ENCODE measurements around the gene UBR4. TPM values are rescaled to one million over a fixed set of nuclear protein-coding genes. Genes with fewer than 3 reads are reported as not detected.

Gene UBR4
- total and polyA plus RNA-seq, 2 of the 8 experiments (the other 6 are each of a cell fraction or from before 2014, with no cell fraction given): 139 to 152 TPM

- FAIRE-seq (no peak), DNase-seq (ENCODE audit: low read depth in 1 of 2, low spot score in 2 of 2) (no peak)
- H3K14ac ChIP-seq (ENCODE audit: insufficient read length): no peak overlapping the region
- no peak overlapping the region for H3K18ac ChIP-seq (ENCODE audit: extremely low read depth, low read length)
- H3K4me2 ChIP-seq (ENCODE audit: insufficient read depth in 1 of 2, low read depth in 2 of 2, low read length in 2 of 2): peak overlapping the region; percentile 90 to 93
- H2BK12ac ChIP-seq (ENCODE audit: low read depth, low read length): no peak overlapping the region
- H3K4me1 ChIP-seq (replicated peaks in 1 of 4; ENCODE audit: control insufficient read depth in 3 of 4, insufficient read depth in 4 of 4, low read length in 3 of 4): peaks cover 0 to 10% (median 6%) of the 10 kb centered on the region in 4 experiments; a peak in 6 of 7 replicates
- H3K79me1 ChIP-seq (ENCODE audit: low read depth, low read length): peaks cover 14% of the 10 kb centered on the region
- peaks cover 5 to 19% of the 10 kb centered on the region in 2 experiments for H4K20me1 ChIP-seq (replicated peaks in 1 of 2; ENCODE audit: control insufficient read depth in 1 of 2, insufficient read depth in 2 of 2, low read length in 2 of 2)
- peaks cover 4% of the 10 kb centered on the region for H3K23me2 ChIP-seq (ENCODE audit: low read depth, low read length)
- H3K9ac ChIP-seq (replicated peaks in 1 of 4; ENCODE audit: extremely low read depth in 1 of 4, low read depth in 3 of 4, low read length in 3 of 4): peak overlapping the region; percentile 95 to 99 (median 97)
- peak overlapping the region; percentile 79 to 97 (median 90) for H3K4me3 ChIP-seq (ENCODE audit: extremely low read depth in 1 of 4, insufficient read depth in 2 of 4, low read depth in 3 of 4, low read length in 4 of 4)
- no peak overlapping the region for H2BK20ac ChIP-seq (ENCODE audit: low read length)
- no peak overlapping the region for H4K5ac ChIP-seq (ENCODE audit: insufficient read length, low read depth, low read length)
- H2BK15ac ChIP-seq (ENCODE audit: low read length): no peak overlapping the region
- H4K8ac ChIP-seq (ENCODE audit: extremely low read depth, insufficient read depth, low read length): no peak overlapping the region
- H2BK5ac ChIP-seq (ENCODE audit: low read depth, low read length): peak overlapping the region; percentile 99; the same call in 1 of the 2 replicates
- CTCF ChIA-PET (ENCODE audit: partially characterized antibody): interaction anchor here (0.8 to 1.6 kb wide), 7 partner anchors 9 to 447 kb away, joined by 3 to 6 read pairs (median 5); no protein-coding TSS in a partner anchor
- no peak overlapping the region for H4K91ac ChIP-seq (replicated peaks; ENCODE audit: insufficient read length, low read length)
- no peak overlapping the region for H3K56ac ChIP-seq (replicated peaks; ENCODE audit: insufficient read length, low read depth, low read length)
- peak overlapping the region; percentile 97; the same call in 1 of the 2 replicates for H3K27ac ChIP-seq (ENCODE audit: low read depth, low read length)
- H3K9me3 ChIP-seq (ENCODE audit: insufficient read depth in 2 of 2, low read depth in 1 of 2, low read length in 1 of 2): no peaks in the 10 kb centered on the region
- peaks cover 4 to 14% (median 5%) of the 10 kb centered on the region in 4 experiments; a peak in 7 of 8 replicates for H3K36me3 ChIP-seq (ENCODE audit: control insufficient read depth in 2 of 4, insufficient read depth in 4 of 4, low read length in 3 of 4)
- H3K4ac ChIP-seq (replicated peaks; ENCODE audit: insufficient read length, low read depth, low read length): no peak overlapping the region
- no peaks in the 10 kb centered on the region for H3K27me3 ChIP-seq (replicated peaks in 1 of 4; ENCODE audit: control insufficient read depth in 3 of 4, extremely low read depth in 1 of 4, insufficient read depth in 3 of 4, low read length in 3 of 4)
- no peak overlapping the region for H2BK120ac ChIP-seq (replicated peaks; ENCODE audit: low read depth, low read length)
- POLR2A ChIA-PET (ENCODE audit: partially characterized antibody): interaction anchor here (0.9 to 5.8 kb wide), 17 partner anchors 10 to 393 kb away, joined by 3 to 83 read pairs (median 4); partner anchors contain the start of genes AKR7A2, AKR7A3, NBL1 and SLC66A1
- no peak overlapping the region for H3K23ac ChIP-seq (ENCODE audit: insufficient read length)
- peak overlapping the region; percentile 34; the same call in 1 of the 2 replicates for H2AFZ ChIP-seq (ENCODE audit: low read length)
- peaks cover 34 to 86% of the 10 kb centered on the region in 2 experiments for H3K79me2 ChIP-seq (ENCODE audit: control insufficient read depth in 1 of 2, insufficient read depth in 2 of 2, low read length in 2 of 2)
- no peak overlapping the region for H2AK5ac ChIP-seq (ENCODE audit: low read depth, low read length)
- 18% methylated on average over 14 of the region's 14 CpGs; no CpG with 5 or more reads in 1 of the 2 experiments for WGBS, 2 experiments (ENCODE audit: extremely low coverage in 1 of 2, insufficient coverage in 1 of 2, insufficient read length in 1 of 2, insufficient replicate concordance in 2 of 2, low coverage in 1 of 2, low lambda C conversion rate in 2 of 2, missing lambda C conversion rate in 1 of 2)
- no peak for TF ChIP-seq POLR2AphosphoS5 (IDR thresholded peaks at IDR 0.05; ENCODE audit: low read depth, low read length)
Observed at GRCh38 chr1:19250629-19251304, 40.7 kb upstream of the UBR4 start.
